A673 (cell line): ENCODE results near the gene RNF2. TPM values are rescaled to one million over a fixed set of nuclear protein-coding genes. Genes with fewer than 3 reads are reported as not detected.

ENCODE experiments used
- BruUV-seq: library from RNA; stranded (reverse); fragments of 400-500 nt; replicated peaks from 2 replicates; lab custom pipeline; 2021; lab: Mats Ljungman, UMichigan
- CTCF ChIA-PET: fragments of 300-600 bp; sonication (Branson Sonifier 250); formaldehyde crosslinking; loops from one replicate; lab custom pipeline; 2022; ENCODE audit warnings: antibody characterized with exemption; lab: Charles Lee
- POLR2A ChIA-PET: fragments of 300-600 bp; sonication (Branson Sonifier 250); formaldehyde crosslinking; loops from one replicate; lab custom pipeline; 2022; ENCODE audit warnings: antibody characterized with exemption; ENCODE audit not compliant: low non-redundant PET; lab: Charles Lee
- DNase-seq: peaks from one replicate; pipeline ENCODE4 v3.0.0-alpha.2; 2015; ENCODE audit warnings: low spot score
- H3K27ac ChIP-seq: fragments of 200-600 bp; sonication (generic); 2 replicates; pipeline ENCODE4 v1.5.1; 2016; ENCODE audit warnings: mixed run types, low read depth, mild to moderate bottlenecking, mixed read lengths, antibody characterized with exemption, low read length; ENCODE audit not compliant: poor library complexity, severe bottlenecking
- H3K27me3 ChIP-seq: fragments of 200-600 bp; sonication (generic); replicated peaks from 2 replicates; pipeline ENCODE4 v1.6.1; 2017; ENCODE audit warnings: mixed run types, low read depth, mild to moderate bottlenecking, mixed read lengths, antibody characterized with exemption, low read length; ENCODE audit not compliant: insufficient read depth, poor library complexity
- H3K36me3 ChIP-seq: fragments of 200-600 bp; sonication (generic); 2 replicates; pipeline ENCODE4 v1.6.1; 2016; ENCODE audit warnings: mixed run types, mild to moderate bottlenecking, mixed read lengths, antibody characterized with exemption, low read length; ENCODE audit not compliant: insufficient read depth, poor library complexity, severe bottlenecking
- H3K4me1 ChIP-seq: fragments of 200-600 bp; sonication (generic); 2 replicates; pipeline ENCODE4 v1.6.1; 2017; ENCODE audit warnings: mixed run types, mild to moderate bottlenecking, mixed read lengths, antibody characterized with exemption, low read length; ENCODE audit not compliant: insufficient read depth, poor library complexity, severe bottlenecking
- H3K4me3 ChIP-seq: fragments of 200-600 bp; sonication (generic); 2 replicates; pipeline ENCODE4 v1.5.1; 2016; ENCODE audit warnings: low read depth, mixed run types, mild to moderate bottlenecking, mixed read lengths, low read length; ENCODE audit not compliant: poor library complexity, severe bottlenecking
- H3K9me3 ChIP-seq: fragments of 200-600 bp; sonication (generic); 2 replicates; pipeline ENCODE4 v1.6.1; 2016; ENCODE audit warnings: mixed run types, low read depth, mild to moderate bottlenecking, mixed read lengths, antibody characterized with exemption, low read length; ENCODE audit not compliant: poor library complexity, severe bottlenecking
- EZH2 ChIP-seq: fragments of 200-600 bp; sonication (generic); IDR thresholded peaks from 2 replicates; pipeline ENCODE4 v1.6.1; 2017; ENCODE audit warnings: borderline replicate concordance, low read depth, mild to moderate bottlenecking, mixed read lengths, antibody characterized with exemption, low read length; ENCODE audit not compliant: poor library complexity, severe bottlenecking
- intact Hi-C: fragments of 100-400 bp; cut with micrococcal nuclease; formaldehyde crosslinking; loops from one replicate; pipeline ENCODE4 v1.10.0; 2022; ENCODE audit not compliant: unreplicated experiment
- total RNA-seq: library from RNA; stranded (reverse); gene quantifications from 2 replicates; pipeline ENCODE4 v1.2.3, GENCODE V29; 2021
- TF ChIP-seq, protein P1 (sequence below): fragments of 300-800, 200-600 bp; sonication (generic); conservative IDR thresholded peaks from 2 replicates; pipeline ENCODE4 v1.5.1; 2017; ENCODE audit warnings: low read depth, mild to moderate bottlenecking, antibody characterized with exemption, low read length, moderate library complexity, mixed read lengths

Gene RNF2
- total RNA-seq, 1 experiment from 2014 or later = 50.8 TPM

DNA sequence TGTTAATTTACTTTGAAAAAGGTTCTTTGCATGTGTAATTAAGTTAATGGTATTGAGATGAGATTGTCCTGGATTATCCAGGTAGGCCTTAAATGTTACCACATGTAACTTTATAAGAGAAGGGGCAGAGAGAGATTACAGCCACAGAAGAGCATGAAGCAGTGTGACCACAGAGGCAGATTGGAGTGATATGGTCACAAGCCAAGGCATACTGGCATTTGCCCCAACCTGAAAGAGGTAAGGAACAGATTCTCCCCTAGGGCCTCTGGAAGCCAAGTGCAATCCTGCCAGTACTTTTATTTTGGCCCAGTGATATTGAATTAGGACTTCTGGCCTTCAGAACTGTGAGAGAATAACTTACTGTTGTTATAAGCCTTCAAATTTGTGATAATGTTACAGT is 23.0 kb downstream of the RNF2 start:
- no peak for DNase-seq
- ChIA-PET POLR2A (no interaction called here), CTCF (interaction anchor here (0.6 kb wide), 1 partner anchor 1608 kb away, joined by 9 read pairs; no protein-coding TSS in a partner anchor)
- Histone ChIP-seq H3K27me3 (no peaks in the 10 kb centered on the region), H3K27ac (no peak overlapping the region), H3K4me3 (no peak overlapping the region), H3K36me3 (no peaks in the 10 kb centered on the region), H3K4me1 (peaks cover 9% of the 10 kb centered on the region), H3K9me3 (peaks cover 9% of the 10 kb centered on the region)
- intact Hi-C loops = no loop called here
- no TSS peak for BruUV-seq
- TF ChIP-seq EZH2 = no peak
- TF ChIP-seq, protein P1, sequence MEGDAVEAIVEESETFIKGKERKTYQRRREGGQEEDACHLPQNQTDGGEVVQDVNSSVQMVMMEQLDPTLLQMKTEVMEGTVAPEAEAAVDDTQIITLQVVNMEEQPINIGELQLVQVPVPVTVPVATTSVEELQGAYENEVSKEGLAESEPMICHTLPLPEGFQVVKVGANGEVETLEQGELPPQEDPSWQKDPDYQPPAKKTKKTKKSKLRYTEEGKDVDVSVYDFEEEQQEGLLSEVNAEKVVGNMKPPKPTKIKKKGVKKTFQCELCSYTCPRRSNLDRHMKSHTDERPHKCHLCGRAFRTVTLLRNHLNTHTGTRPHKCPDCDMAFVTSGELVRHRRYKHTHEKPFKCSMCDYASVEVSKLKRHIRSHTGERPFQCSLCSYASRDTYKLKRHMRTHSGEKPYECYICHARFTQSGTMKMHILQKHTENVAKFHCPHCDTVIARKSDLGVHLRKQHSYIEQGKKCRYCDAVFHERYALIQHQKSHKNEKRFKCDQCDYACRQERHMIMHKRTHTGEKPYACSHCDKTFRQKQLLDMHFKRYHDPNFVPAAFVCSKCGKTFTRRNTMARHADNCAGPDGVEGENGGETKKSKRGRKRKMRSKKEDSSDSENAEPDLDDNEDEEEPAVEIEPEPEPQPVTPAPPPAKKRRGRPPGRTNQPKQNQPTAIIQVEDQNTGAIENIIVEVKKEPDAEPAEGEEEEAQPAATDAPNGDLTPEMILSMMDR = no peak

DNA sequence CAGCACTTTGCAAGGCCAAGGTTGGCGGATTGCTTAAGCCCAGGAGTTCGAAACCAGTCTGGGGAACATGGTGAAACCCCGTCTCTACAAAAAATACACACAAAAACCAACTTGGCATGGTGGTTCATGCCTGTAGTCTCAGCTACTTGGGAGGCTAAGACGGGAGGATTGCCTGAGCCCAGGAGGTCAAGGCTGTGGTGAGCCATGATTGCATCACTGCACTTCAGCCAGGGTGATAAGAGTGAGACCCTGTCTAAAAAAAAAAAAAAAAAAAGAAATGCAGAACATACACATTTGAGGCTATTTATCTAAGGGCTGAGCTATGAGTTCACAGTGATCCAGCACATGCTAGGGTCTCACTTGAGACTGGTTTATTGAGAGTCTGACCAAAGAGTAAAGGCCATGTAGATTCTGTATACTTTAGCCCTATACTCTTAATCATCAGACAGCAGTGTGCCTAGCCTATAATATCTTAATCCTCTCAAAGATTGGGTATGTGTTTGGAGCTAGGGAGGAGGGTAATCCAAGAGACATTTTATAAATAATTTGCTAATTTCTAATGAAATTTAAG is 23.9 kb downstream of the RNF2 start:
- intact Hi-C loops = no loop called here
- Histone ChIP-seq H3K4me3 (no peak overlapping the region), H3K9me3 (peaks cover 2% of the 10 kb centered on the region), H3K4me1 (peaks cover 9% of the 10 kb centered on the region), H3K36me3 (no peaks in the 10 kb centered on the region), H3K27ac (no peak overlapping the region), H3K27me3 (no peaks in the 10 kb centered on the region)
- no peak for TF ChIP-seq EZH2
- ChIA-PET POLR2A (interaction anchor here (0.6 kb wide), 1 partner anchor 169 kb away, joined by 5 read pairs; no protein-coding TSS in a partner anchor), CTCF (no interaction called here)
- DNase-seq = no peak
- no TSS peak for BruUV-seq

DNA sequence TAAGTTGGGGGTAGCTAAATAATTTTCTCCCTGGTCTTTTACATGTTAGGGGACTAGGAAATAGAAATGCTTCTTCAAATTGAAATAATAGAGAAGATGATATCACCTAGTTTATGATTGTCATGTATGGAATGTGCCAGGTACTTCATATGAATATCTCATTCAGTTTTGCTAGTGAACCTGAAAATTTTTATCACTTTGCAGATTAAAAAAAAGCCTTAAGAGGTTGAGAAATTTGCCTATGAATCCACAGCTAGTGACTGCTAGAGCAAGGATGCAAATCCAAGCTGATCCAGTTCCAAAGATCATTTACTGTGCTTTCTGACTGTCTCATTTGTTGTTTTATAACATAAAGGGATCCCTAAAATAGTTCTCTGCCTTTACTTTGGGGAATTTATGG is 24.7 kb downstream of the RNF2 start:
- CTCF ChIA-PET = no interaction called here
- intact Hi-C loops = no loop called here
- no TSS peak for BruUV-seq
- Histone ChIP-seq H3K27me3 (no peaks in the 10 kb centered on the region), H3K27ac (no peak overlapping the region), H3K36me3 (no peaks in the 10 kb centered on the region), H3K9me3 (no peaks in the 10 kb centered on the region), H3K4me1 (peaks cover 9% of the 10 kb centered on the region), H3K4me3 (no peak overlapping the region)
- POLR2A ChIA-PET = interaction anchor here (0.6 kb wide), 1 partner anchor 170 kb away, joined by 5 read pairs; no protein-coding TSS in a partner anchor
- TF ChIP-seq EZH2 = no peak
- TF ChIP-seq, protein P1 = no peak
- DNase-seq = no peak

DNA sequence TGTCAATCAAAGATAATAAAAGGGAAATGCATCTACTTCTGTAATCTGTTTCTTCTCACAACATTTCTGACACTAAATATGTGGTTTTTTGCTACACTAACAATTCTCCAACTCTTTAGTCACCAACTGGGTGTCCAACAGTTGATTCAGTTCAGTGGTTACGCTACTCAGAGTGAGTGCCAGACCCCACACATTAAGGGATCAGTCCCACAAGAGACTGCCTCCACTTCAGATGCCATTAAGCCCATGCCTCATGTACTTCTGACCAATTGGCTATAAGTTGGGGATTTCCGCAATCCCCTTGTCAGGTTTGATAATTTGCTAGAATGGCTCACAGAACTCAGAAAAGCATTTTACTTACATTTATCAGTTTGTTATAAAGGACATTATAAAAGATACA is 28.4 kb downstream of the RNF2 start:
- TF ChIP-seq, protein P1 = no peak
- TF ChIP-seq EZH2 = no peak
- Histone ChIP-seq H3K36me3 (no peaks in the 10 kb centered on the region), H3K9me3 (no peaks in the 10 kb centered on the region), H3K4me3 (no peak overlapping the region), H3K4me1 (peaks cover 3% of the 10 kb centered on the region), H3K27me3 (no peaks in the 10 kb centered on the region), H3K27ac (no peak overlapping the region)
- ChIA-PET POLR2A (no interaction called here), CTCF (no interaction called here)
- no TSS peak for BruUV-seq
- DNase-seq = no peak
- intact Hi-C loops = no loop called here
